HK-2 (cell line): ENCODE data around the gene CLMN.

ENCODE experiments used
- DNase-seq: peaks from one replicate; pipeline ENCODE4 v3.0.0-alpha.2; 2018; ENCODE audit not compliant: unreplicated experiment

CLMN gene

DNA sequence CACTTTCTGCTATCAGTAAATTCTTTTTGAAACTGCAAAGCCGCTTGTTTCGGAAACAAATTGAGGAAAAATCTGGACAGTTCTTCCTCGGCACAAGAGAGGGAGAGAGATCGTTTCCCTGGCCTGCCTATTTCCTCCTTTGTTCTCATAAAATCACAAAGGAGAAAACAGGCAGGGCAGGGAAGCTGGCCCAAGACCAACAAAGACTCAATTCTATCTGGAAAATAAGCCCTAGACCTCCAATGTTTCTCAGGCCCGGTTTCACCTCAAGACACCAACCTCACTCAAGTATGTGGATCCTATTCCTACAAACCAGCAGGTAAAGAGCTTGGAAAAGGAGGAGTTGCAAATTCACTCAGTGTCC, 181.9 kb downstream of the CLMN start:
- DNase-seq = no peak

DNA sequence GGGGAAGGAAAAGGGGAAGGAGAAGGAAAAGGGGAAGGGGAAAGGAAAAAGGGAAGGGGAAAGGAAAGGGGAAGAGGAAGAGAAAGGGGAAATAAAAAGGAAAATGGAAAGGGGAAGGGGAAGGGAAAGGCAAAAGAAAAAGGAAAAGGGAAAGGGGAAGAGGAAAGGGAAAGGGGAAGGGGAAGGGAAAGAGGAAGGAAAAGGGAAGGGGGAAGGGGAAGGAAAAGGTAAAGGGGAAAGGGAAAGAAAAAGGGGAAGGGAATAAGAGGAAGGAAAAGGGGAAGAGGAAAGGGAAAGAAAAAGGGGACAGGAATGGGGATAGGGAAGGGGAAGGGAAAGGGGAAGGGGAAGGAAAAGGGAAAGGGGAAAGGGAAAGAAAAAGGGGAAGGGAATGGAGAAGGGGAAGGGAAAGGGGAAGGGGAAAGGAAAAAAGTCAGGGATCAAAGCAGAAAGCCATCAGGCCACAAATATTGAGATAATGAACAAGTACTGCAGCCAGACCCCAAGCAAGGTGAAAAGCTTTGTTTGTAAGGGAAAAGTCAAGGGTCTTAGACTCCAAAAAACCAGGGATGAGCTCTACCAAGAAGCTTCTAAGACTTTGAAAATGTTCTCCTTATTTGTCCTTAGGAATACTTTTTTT, 182.4 kb downstream of the CLMN start:
- DNase-seq = no peak

GRCh38 chr14:95136631-95137030, 183.1 kb downstream of the CLMN start:
- DNase-seq = no peak

GRCh38 chr14:95134304-95134933, 185.3 kb downstream of the CLMN start:
- DNase-seq = no peak

DNA sequence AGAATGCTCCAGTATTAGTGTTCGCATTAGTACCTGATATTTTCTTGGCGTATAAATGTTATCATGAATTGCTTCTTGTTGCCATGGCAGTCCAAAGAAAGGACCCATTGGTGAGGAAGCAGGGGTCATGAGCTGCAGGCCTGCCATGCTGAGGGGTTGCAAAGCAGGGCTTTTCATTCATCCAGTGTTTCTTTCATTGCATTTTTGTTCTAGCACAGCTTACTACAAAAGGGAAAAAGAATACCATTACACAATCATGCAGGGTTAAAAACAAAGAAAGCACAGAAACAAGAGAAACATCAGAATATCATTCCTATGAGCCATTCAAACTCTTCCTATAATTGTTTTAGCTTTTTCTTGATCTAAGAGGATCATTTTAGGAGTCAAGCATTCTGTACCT, 186.4 kb downstream of the CLMN start:
- no peak for DNase-seq

- no peak for DNase-seq
Measured at GRCh38 chr14:95132760-95133159, 186.9 kb downstream of the CLMN start.
